GM10847 (cell line): ENCODE results near the gene OR2W3.

Experiments used
- POLR2A ChIP-seq: IDR thresholded peaks from 2 replicates; pipeline ENCODE4 v1.6.1; 2011; ENCODE audit not compliant: insufficient read length; ENCODE audit errors: extremely low read depth

The OR2W3 gene

DNA sequence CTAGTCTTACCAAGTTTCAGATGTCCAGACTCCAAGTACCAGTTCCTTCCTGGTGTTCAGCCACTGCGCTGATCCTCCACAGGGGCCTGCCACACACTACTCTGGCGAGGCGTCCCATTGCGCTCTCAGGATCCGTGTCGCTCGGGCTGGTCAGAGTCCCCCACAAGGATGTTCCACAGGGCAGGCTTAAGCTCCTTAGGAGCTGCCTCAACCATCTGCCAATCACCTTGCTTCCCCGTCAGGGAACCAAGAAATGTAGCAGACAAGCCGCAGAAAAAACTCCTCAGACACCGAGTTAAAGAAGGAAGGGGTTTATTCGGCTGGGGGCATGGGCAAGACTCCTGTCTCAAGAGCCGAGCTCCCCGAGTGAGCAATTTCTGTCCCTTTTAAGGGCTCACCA, 9.8 kb downstream of the OR2W3 start:
- TF ChIP-seq POLR2A = no peak

DNA sequence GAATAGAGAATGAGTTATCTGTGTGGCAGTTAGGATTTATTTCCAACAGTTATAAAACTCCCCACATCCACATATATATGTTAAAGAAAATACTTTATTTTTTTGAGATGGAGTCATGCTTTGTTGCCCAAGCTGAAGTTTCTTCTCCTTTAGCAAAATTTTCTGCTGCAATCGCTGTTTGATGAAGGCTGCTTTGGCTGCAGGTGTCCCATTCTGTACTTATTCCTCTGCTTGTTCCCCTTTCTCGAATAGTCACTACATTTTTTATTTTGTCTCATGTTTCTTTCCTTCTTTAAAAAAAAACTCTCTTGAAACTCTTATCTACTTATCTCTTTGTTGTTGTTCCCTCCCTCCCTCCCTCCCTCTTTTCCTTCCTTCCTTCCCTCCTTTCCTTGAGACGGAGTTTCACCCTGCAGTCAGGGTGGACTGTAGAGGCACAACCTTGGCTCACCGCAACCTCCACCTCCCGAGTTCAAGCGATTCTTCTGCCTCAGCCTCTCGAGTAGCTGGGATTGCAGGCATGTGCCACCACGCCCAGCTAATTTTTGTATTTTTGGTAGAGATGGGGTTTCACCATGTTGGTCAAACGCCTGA, 10.6 kb downstream of the OR2W3 start:
- TF ChIP-seq POLR2A = no peak

DNA sequence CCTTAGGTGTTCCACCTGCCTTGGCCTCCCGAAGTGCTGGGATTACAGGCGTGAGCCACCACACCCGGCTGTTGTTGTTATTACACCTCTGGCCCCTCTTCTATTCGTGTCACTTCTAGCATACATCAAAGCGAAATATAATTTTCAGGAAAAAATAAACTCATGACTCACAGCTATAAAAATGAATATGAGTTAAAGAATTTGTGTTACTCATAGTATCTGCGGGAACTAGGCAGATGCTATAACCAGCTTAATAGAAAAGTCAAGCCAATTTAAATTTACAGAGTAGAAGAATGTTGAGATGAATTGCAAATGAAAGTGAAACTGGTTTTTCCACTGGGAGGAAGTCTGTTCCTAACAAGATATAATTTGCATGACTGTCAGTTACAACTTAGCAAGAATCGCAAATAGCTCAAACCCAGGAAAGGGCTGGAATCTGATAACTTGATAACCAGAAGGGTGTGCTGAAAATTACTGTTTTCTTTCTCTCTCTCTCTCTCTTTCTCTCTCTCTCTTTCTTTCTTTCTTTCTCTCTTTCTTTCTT, 11.2 kb downstream of the OR2W3 start:
- TF ChIP-seq POLR2A = no peak

DNA sequence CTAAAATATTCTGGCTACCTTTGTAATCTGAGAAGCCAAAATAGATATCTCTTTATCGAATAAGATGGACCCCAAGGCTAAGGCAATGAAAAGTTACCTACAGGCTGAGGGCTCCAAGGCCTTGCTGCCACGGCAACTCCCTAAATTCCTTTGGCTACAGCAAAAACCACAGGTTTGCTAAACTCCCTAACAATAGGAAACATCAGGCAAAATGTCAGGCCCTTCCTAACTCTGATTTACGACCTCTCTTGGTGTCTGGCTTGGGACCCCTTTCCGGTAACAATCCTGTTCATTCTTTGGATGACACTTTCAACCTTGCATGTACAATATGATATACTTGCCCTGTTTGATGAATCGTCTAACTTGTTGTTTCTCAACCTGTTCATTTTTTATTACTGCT, 13.4 kb downstream of the OR2W3 start:
- no peak for TF ChIP-seq POLR2A

DNA sequence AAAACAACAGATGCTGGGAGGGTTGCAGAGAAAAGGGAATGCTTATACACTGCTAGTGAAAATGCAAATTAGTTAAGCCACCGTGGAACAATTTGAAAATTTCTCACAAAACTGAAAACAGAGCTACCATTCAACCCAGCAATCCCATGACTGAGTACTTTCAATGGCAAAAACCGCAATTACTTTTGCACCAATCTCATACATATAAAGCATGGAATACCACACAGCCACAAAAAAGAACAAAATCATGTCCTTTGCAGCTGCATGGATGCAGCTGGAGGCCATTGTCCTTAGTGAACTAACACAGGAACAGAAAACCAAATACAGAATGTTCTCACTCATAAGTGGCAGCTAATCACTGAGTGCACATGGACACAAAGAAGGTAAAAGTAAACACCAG, 18.4 kb downstream of the OR2W3 start:
- no peak for TF ChIP-seq POLR2A

DNA sequence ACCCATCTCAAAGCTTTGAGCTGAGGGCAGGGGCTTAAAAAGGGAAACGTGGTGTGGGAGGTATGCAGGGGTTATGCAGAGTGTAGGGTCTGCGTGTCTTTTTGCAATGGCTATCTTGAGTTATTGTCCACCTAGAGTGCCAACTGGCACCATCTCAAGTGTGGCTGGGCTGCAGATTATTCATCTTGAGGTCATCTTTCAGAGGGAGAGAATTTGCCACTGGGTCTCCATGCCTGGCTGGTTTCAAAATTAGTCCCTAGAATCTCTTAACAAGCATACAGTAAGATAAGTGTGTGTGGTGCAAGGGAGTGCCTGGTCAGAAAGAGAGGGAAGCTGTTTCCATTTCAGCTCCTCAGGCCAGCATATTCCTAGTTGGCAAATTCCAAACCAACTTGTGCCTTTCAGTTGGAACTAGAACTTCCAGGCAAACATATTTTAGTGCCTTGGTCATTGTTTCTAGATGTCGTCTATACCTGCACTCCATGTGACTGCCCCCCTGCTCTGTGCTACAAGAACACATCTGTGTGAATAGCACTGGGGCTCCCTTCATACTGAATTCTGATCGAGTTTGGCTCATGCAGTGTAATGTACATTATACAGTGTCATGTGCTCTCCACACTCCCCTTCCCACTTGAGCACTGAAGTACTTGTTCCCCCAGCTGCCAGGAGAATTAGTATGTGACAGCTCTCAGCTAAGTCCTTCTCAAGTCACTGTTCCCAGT, 19.7 kb downstream of the OR2W3 start:
- TF ChIP-seq POLR2A = no peak

DNA sequence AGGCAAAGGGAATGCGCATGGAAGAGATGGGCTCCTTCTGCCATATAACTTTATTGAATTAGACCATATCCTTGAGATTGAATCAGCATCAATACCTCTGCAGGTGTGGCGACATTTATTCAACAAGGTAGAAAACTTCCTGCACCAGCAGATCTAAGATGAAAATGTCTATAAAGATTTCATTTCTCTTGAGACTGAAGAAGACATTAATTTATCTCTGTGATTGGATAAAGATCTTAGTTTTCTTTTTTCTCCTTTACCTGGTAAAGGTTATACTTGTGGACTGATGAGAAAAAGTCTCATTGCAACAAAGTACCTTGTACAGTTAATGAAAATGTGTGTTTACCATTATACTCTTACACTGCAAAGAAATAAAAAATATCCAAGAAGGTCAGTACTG, 24.6 kb downstream of the OR2W3 start, which contains the start of gene OR2T8:
OR2T8 (plus strand) TSS at position 301 of the 400 bp plus-strand sequence. CDS start 766 bp downstream, outside the sequence.
- TF ChIP-seq POLR2A = no peak

DNA sequence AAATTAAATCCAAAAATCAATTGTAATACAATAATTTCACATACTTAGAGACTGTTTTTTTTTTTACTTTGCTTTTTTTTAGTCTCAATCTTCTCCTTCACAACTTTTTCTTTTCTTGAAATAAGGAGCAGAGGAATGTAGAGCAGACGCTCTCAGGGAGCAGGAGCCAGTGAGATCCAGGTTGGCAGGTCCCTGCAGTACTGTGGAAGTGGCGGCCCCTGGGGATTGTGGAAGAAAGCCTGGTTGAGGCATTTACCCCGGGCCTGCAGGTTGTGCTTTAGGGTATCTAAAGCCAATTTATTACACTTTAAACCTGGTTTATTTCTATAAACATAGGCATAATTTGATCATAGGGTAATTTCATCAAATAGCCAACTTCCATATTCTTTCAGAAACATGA, 28.6 kb downstream of the OR2W3 start:
- no peak for TF ChIP-seq POLR2A

DNA sequence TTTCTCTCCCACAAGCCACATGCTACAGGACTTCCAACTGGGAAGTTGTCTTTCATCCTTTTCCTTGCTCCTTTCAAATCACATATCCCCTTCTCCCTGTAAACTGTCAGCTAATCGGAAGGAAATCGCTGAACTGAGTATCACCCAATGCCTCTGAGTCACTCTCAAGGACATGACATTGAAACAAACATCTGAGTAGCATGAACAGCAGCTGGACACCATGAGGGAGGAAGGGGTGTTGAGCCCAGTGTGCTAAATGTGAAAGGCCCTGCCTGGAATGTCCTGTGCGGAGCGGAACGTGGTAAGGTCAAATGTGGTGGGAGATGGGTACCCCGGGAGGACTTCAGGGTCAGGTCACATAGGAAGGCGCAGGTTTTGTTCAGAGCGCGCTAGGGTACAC, 29.5 kb downstream of the OR2W3 start, which contains the start of gene OR2AJ1:
OR2AJ1 (plus strand) TSS at position 22 of the 400 bp plus-strand sequence. CDS start 8,880 bp downstream, outside the sequence.
- no peak for TF ChIP-seq POLR2A

DNA sequence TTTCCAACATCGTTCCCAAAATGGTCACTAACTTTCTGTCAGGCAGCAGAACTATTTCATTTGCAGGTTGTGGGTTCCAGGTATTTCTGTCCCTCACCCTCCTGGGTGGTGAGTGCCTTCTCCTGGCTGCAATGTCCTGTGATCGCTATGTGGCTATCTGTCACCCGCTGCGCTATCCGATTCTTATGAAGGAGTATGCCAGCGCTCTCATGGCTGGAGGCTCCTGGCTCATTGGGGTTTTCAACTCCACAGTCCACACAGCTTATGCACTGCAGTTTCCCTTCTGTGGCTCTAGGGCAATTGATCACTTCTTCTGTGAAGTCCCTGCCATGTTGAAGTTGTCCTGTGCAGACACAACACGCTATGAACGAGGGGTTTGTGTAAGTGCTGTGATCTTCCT, 38.6 kb downstream of the OR2W3 start:
- TF ChIP-seq POLR2A = no peak

DNA sequence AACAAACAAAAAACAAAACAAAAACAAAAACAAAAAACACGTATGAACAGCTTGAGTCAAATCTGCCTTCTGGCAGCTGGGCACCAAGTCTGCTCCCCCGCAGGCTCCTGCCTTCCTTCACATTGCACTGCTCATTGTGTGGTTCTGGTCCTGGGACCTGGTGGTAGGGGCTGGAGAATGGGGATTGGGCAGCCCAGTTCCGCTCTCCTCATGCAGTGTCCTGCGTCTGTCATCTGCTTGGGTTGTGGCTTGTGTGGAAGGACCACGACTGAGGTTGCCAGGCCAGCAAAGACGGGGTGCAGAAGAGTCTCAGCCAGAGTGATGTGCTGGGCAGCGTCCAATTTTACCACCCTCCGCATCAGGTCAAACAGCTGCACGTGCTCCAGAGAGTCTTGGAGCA, 40.4 kb downstream of the OR2W3 start:
- TF ChIP-seq POLR2A = no peak

DNA sequence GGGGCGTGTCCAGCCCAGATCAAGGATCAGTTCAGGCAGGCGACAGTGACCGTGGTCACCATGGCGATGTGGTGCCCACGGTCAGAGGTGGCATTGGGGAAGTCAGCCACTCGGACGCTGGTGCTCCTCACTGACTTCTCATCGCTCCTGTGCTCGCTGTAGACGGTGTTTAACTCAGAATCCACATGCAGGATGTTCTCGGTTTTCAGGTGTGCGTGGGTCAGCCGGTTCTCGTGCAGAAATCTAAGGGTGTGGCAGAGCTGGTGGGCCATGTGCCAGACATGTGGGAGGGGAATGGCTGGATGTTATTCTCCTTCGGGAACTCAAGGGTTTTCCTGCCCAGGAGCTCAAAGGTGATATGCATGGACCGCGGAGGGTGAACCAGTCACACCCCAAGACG, 41.0 kb downstream of the OR2W3 start:
- TF ChIP-seq POLR2A = no peak

DNA sequence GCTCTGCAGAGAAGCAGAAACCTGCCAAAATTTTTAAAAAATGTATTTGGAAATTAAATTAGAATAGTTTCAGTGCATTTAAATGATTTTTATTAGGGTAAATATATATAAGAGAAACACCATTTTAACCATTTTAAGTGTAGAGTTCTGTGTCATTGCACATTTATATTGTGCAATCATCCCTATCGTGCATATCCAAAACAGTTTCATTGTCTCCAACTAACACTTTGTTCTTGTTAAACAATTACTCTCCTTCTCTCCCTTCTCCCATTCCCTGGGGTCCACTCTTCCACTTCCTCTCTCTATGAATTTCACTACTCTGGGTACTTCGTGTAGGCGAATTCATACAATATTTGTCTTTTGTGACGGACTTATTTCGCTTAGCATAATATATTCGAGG, 47.2 kb downstream of the OR2W3 start:
- no peak for TF ChIP-seq POLR2A
